GM23338 (cell line): ENCODE data around the gene HS1BP3. TPM values are rescaled to one million over a fixed set of nuclear protein-coding genes. Genes with fewer than 3 reads are reported as not detected.

Source experiments
- ATAC-seq: fragments of 200-7000 bp; cut with Tn5 transposase; 3 replicates; pipeline ENCODE4 v1.9.1; 2020
- DNase-seq: peaks from one replicate; pipeline ENCODE4 v3.0.0-alpha.2; 2015; ENCODE audit warnings: low spot score
- H2AFZ ChIP-seq: fragments of 200-600 bp; sonication (generic); 2 replicates; pipeline ENCODE4 v1.8.0; 2016; ENCODE audit warnings: antibody characterized with exemption, mild to moderate bottlenecking, moderate library complexity
- H3F3A ChIP-seq: fragments of 200-600 bp; sonication (generic); replicated peaks from 2 replicates; pipeline ENCODE4 v1.8.0; 2017; ENCODE audit warnings: antibody characterized with exemption, mixed run types, low read depth
- H3K27ac ChIP-seq: fragments of 200-600 bp; sonication (generic); 2 replicates; pipeline ENCODE4 v1.6.1; 2016; ENCODE audit warnings: low read depth
- H3K27me3 ChIP-seq: fragments of 200-600 bp; sonication (generic); 2 replicates; pipeline ENCODE4 v1.8.0; 2016; ENCODE audit warnings: mild to moderate bottlenecking, mixed run types, moderate library complexity; ENCODE audit not compliant: insufficient read depth
- H3K36me3 ChIP-seq: fragments of 200-600 bp; sonication (generic); 2 replicates; pipeline ENCODE4 v1.8.0; 2016; ENCODE audit warnings: mild to moderate bottlenecking; ENCODE audit not compliant: insufficient read depth
- H3K4me1 ChIP-seq: fragments of 200-600 bp; sonication (generic); 2 replicates; pipeline ENCODE4 v1.8.0; 2016; ENCODE audit warnings: mild to moderate bottlenecking, moderate library complexity; ENCODE audit not compliant: insufficient read depth
- H3K4me2 ChIP-seq: fragments of 200-600 bp; sonication (generic); 2 replicates; pipeline ENCODE4 v1.7.1; 2017; ENCODE audit warnings: mixed run types
- H3K4me3 ChIP-seq: fragments of 200-600 bp; sonication (generic); 2 replicates; pipeline ENCODE4 v1.6.1; 2016; ENCODE audit warnings: mixed run types
- H3K79me2 ChIP-seq: fragments of 200-600 bp; sonication (generic); replicated peaks from 2 replicates; pipeline ENCODE4 v1.8.0; 2017; ENCODE audit warnings: mild to moderate bottlenecking; ENCODE audit not compliant: insufficient read depth
- H3K9me2 ChIP-seq: fragments of 200-600 bp; sonication (generic); 2 replicates; pipeline ENCODE4 v1.8.0; 2017; ENCODE audit not compliant: insufficient read depth
- H4K20me1 ChIP-seq: fragments of 200-600 bp; sonication (generic); replicated peaks from 2 replicates; pipeline ENCODE4 v1.8.0; 2017; ENCODE audit warnings: mild to moderate bottlenecking; ENCODE audit not compliant: insufficient read depth
- H3K27ac Mint-ChIP-seq: 2 replicates; pipeline ENCODE4 v1.8.0; 2020; ENCODE audit warnings: inconsistent platforms, mild to moderate bottlenecking, moderate library complexity, mixed read lengths
- H3K27me3 Mint-ChIP-seq: 3 replicates; pipeline ENCODE4 v1.8.0; 2022; ENCODE audit warnings: low read depth, mild to moderate bottlenecking, moderate library complexity, mixed read lengths, inconsistent platforms; ENCODE audit not compliant: insufficient read depth, poor library complexity
- H3K36me3 Mint-ChIP-seq: 3 replicates; pipeline ENCODE4 v1.8.0; 2021; ENCODE audit warnings: low read depth, mild to moderate bottlenecking, inconsistent platforms, moderate library complexity, mixed read lengths
- H3K4me1 Mint-ChIP-seq: 3 replicates; pipeline ENCODE4 v1.8.0; 2020; ENCODE audit warnings: mild to moderate bottlenecking, inconsistent platforms, mixed read lengths
- H3K4me3 Mint-ChIP-seq: 3 replicates; pipeline ENCODE4 v1.8.0; 2021; ENCODE audit warnings: moderate library complexity, mild to moderate bottlenecking, inconsistent platforms, mixed read lengths
- H3K9me3 Mint-ChIP-seq: 3 replicates; pipeline ENCODE4 v1.8.0; 2020; ENCODE audit warnings: moderate library complexity, mild to moderate bottlenecking, inconsistent platforms, mixed read lengths
- EZH2 ChIP-seq: fragments of 200-600 bp; sonication (generic); IDR thresholded peaks from one replicate; pipeline ENCODE4 v1.8.0; 2017; ENCODE audit warnings: antibody characterized with exemption, mild to moderate bottlenecking, low read depth; ENCODE audit not compliant: unreplicated experiment
- EZH2phosphoT487 ChIP-seq: fragments of 200-600 bp; sonication (generic); IDR thresholded peaks from one replicate; pipeline ENCODE4 v1.8.1; 2018; ENCODE audit warnings: antibody characterized with exemption; ENCODE audit not compliant: unreplicated experiment
- POLR2AphosphoS5 ChIP-seq: IDR thresholded peaks from 2 replicates; pipeline ENCODE4 v1.6.1; 2016; ENCODE audit warnings: antibody characterized with exemption, low read depth
- ZNF331 ChIP-seq: fragments of 250-450 bp; sonication (Bioruptor Pico); IDR thresholded peaks from 2 replicates; pipeline ENCODE4 v1.5.0; 2020; ENCODE audit warnings: low read depth, mild to moderate bottlenecking, moderate library complexity
- polyA plus RNA-seq: library from polyadenylated mRNA; unstranded; fragments of >200 nt; fragmentation: Nextera tagmentation; extraction: Ambion mirVana; gene quantifications from 2 replicates; pipeline ENCODE4 v1.2.1, GENCODE V29; 2016
- total RNA-seq: library from RNA; depleted of rRNA; stranded (reverse); fragments of >200 nt; shearing (Covaris generic); gene quantifications from 2 replicates; pipeline ENCODE4 v1.2.3, GENCODE V29; 2014
- TF ChIP-seq, protein P1 (sequence below): IDR thresholded peaks from 2 replicates; pipeline ENCODE4 v1.6.1; 2016; ENCODE audit warnings: antibody characterized with exemption
- TF ChIP-seq, protein P2 (sequence below): fragments of 250-450 bp; sonication (Bioruptor Pico); IDR thresholded peaks from 2 replicates; pipeline ENCODE4 v1.5.0; 2020; ENCODE audit warnings: mild to moderate bottlenecking, moderate library complexity

HS1BP3 gene
- total and polyA plus RNA-seq, 2 experiments from 2014 or later, result 7.2 to 15.0 TPM

DNA sequence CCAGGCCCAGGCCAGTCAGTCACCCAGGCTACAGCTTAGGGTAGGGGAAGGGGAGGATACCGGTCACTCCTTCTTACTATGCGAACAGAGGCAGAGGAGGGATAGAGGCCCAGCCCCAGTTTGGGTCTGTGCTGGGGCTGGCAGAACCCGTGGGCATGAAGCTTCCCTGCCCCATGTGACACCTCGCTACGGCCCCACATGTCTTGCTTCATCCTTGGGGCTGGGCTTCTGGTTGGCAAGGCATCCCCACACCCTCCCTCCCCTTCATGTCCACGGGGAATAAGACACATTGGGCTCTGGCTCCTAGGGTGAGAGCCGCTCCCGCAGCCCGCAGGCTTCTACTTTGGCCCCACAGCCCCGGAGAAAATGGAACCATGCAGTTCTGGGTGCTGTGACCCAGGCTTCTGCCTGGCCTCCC, 32.4 kb downstream of the HS1BP3 start:
- no peaks in the 10 kb centered on the region for H3K9me2 ChIP-seq
- H3K4me3 ChIP-seq, result no peak overlapping the region
- Mint-ChIP-seq H3K9me3 (no peaks in the 10 kb centered on the region), H3K4me3 (no peak overlapping the region), H3K27me3 (peaks cover 7% of the 10 kb centered on the region), H3K4me1 (peaks cover 20% of the 10 kb centered on the region), H3K36me3 (no peaks in the 10 kb centered on the region), H3K27ac (no peak overlapping the region)
- H3F3A ChIP-seq, result no peaks in the 10 kb centered on the region
- H3K27me3 ChIP-seq, result no peaks in the 10 kb centered on the region
- H3K79me2 ChIP-seq, result no peaks in the 10 kb centered on the region
- H3K36me3 ChIP-seq, result no peaks in the 10 kb centered on the region
- no peaks in the 10 kb centered on the region for H4K20me1 ChIP-seq
- DNase-seq (no peak), ATAC-seq (no peak)
- no peak overlapping the region for H3K4me2 ChIP-seq
- H3K4me1 ChIP-seq, result 0 out of 2 replicates have a peak, but pooled peaks cover 8% of the 10 kb centered on the region
- TF ChIP-seq, protein P1, sequence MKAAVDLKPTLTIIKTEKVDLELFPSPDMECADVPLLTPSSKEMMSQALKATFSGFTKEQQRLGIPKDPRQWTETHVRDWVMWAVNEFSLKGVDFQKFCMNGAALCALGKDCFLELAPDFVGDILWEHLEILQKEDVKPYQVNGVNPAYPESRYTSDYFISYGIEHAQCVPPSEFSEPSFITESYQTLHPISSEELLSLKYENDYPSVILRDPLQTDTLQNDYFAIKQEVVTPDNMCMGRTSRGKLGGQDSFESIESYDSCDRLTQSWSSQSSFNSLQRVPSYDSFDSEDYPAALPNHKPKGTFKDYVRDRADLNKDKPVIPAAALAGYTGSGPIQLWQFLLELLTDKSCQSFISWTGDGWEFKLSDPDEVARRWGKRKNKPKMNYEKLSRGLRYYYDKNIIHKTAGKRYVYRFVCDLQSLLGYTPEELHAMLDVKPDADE, result no peak
- H3K27ac ChIP-seq, result no peak overlapping the region
- H2AFZ ChIP-seq, result no peak overlapping the region

GRCh38 chr2:20617892-20618467, 32.9 kb downstream of the HS1BP3 start:
- H2AFZ ChIP-seq, result no peak overlapping the region
- DNase-seq, result no peak
- H3K27ac Mint-ChIP-seq, result no peak overlapping the region; the same call in 1 of the 2 replicates

More at GRCh38 chr2:20617892-20618467, 32.9 kb downstream of the HS1BP3 start:
- Histone ChIP-seq H3K9me2 (no peaks in the 10 kb centered on the region), H3K4me1 (0 out of 2 replicates have a peak, but pooled peaks cover 8% of the 10 kb centered on the region), H3F3A (no peaks in the 10 kb centered on the region), H3K79me2 (no peaks in the 10 kb centered on the region), H3K27me3 (no peaks in the 10 kb centered on the region), H4K20me1 (no peaks in the 10 kb centered on the region), H3K4me2 (no peak overlapping the region), H3K27ac (no peak overlapping the region), H3K36me3 (no peaks in the 10 kb centered on the region), H3K4me3 (no peak overlapping the region)
- no peak for TF ChIP-seq ZNF331 (CRISPR knock-in tag)
- TF ChIP-seq EZH2, result no peak
- TF ChIP-seq POLR2AphosphoS5, result no peak
- TF ChIP-seq, protein P2, sequence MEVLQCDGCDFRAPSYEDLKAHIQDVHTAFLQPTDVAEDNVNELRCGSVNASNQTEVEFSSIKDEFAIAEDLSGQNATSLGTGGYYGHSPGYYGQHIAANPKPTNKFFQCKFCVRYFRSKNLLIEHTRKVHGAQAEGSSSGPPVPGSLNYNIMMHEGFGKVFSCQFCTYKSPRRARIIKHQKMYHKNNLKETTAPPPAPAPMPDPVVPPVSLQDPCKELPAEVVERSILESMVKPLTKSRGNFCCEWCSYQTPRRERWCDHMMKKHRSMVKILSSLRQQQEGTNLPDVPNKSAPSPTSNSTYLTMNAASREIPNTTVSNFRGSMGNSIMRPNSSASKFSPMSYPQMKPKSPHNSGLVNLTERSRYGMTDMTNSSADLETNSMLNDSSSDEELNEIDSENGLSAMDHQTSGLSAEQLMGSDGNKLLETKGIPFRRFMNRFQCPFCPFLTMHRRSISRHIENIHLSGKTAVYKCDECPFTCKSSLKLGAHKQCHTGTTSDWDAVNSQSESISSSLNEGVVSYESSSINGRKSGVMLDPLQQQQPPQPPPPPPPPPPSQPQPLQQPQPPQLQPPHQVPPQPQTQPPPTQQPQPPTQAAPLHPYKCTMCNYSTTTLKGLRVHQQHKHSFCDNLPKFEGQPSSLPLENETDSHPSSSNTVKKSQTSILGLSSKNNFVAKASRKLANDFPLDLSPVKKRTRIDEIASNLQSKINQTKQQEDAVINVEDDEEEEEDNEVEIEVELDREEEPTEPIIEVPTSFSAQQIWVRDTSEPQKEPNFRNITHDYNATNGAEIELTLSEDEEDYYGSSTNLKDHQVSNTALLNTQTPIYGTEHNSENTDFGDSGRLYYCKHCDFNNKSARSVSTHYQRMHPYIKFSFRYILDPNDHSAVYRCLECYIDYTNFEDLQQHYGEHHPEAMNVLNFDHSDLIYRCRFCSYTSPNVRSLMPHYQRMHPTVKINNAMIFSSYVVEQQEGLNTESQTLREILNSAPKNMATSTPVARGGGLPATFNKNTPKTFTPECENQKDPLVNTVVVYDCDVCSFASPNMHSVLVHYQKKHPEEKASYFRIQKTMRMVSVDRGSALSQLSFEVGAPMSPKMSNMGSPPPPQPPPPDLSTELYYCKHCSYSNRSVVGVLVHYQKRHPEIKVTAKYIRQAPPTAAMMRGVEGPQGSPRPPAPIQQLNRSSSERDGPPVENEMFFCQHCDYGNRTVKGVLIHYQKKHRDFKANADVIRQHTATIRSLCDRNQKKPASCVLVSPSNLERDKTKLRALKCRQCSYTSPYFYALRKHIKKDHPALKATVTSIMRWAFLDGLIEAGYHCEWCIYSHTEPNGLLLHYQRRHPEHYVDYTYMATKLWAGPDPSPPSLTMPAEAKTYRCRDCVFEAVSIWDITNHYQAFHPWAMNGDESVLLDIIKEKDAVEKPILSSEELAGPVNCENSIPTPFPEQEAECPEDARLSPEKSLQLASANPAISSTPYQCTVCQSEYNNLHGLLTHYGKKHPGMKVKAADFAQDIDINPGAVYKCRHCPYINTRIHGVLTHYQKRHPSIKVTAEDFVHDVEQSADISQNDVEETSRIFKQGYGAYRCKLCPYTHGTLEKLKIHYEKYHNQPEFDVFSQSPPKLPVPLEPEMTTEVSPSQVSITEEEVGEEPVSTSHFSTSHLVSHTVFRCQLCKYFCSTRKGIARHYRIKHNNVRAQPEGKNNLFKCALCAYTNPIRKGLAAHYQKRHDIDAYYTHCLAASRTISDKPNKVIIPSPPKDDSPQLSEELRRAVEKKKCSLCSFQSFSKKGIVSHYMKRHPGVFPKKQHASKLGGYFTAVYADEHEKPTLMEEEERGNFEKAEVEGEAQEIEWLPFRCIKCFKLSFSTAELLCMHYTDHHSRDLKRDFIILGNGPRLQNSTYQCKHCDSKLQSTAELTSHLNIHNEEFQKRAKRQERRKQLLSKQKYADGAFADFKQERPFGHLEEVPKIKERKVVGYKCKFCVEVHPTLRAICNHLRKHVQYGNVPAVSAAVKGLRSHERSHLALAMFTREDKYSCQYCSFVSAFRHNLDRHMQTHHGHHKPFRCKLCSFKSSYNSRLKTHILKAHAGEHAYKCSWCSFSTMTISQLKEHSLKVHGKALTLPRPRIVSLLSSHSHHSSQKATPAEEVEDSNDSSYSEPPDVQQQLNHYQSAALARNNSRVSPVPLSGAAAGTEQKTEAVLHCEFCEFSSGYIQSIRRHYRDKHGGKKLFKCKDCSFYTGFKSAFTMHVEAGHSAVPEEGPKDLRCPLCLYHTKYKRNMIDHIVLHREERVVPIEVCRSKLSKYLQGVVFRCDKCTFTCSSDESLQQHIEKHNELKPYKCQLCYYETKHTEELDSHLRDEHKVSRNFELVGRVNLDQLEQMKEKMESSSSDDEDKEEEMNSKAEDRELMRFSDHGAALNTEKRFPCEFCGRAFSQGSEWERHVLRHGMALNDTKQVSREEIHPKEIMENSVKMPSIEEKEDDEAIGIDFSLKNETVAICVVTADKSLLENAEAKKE, result no peak
- no peak for TF ChIP-seq EZH2phosphoT487
- no peak overlapping the region for H3K4me3 Mint-ChIP-seq
- peaks cover 20% of the 10 kb centered on the region for H3K4me1 Mint-ChIP-seq
- no peaks in the 10 kb centered on the region for H3K9me3 Mint-ChIP-seq
- peak; percentile 54 for ATAC-seq
- H3K27me3 Mint-ChIP-seq, result peaks cover 7% of the 10 kb centered on the region
- H3K36me3 Mint-ChIP-seq, result no peaks in the 10 kb centered on the region
